Activated CD4-positive, alpha-beta T cell treated with anti-CD3 and anti-CD28 coated beads for 36 hours (primary cell): ENCODE measurements around the gene SDS. TPM values are rescaled to one million over a fixed set of nuclear protein-coding genes. Genes with fewer than 3 reads are reported as not detected.
"Not testable (repeated sequence)": the region's sequence is repeated elsewhere in the genome, so short reads cannot be mapped to it uniquely, and the experiment has no call there.

Experiments used
- ATAC-seq: fragments of 200-7000 bp; cut with Tn5 transposase; one replicate; pipeline ENCODE4 v1.10.0; 2021; ENCODE audit warnings: mild to moderate bottlenecking, moderate library complexity
- CTCF ChIA-PET: fragments of 350-600 bp; sonication (Branson Sonifier 250); formaldehyde crosslinking; loops from one replicate; lab custom pipeline; 2021; ENCODE audit warnings: antibody characterized with exemption; lab: Charles Lee
- POLR2A ChIA-PET: fragments of 350-600 bp; sonication (Branson Sonifier 250); formaldehyde crosslinking; loops from one replicate; lab custom pipeline; 2021; ENCODE audit warnings: antibody characterized with exemption, inconsistent platforms; lab: Charles Lee
- DNase-seq: peaks from one replicate; pipeline ENCODE4 v3.0.0-alpha.2; 2020
- H3K27ac Mint-ChIP-seq: one replicate; pipeline ENCODE4 v1.8.0; 2021; ENCODE audit warnings: mixed read lengths
- H3K27me3 Mint-ChIP-seq: one replicate; pipeline ENCODE4 v1.8.0; 2021; ENCODE audit warnings: mixed read lengths
- H3K36me3 Mint-ChIP-seq: one replicate; pipeline ENCODE4 v1.8.0; 2021; ENCODE audit warnings: low read depth, mixed read lengths
- H3K4me1 Mint-ChIP-seq: one replicate; pipeline ENCODE4 v1.8.0; 2021; ENCODE audit warnings: mixed read lengths
- H3K4me3 Mint-ChIP-seq: one replicate; pipeline ENCODE4 v1.8.0; 2021; ENCODE audit warnings: mild to moderate bottlenecking, moderate library complexity, mixed read lengths
- H3K9me3 Mint-ChIP-seq: one replicate; pipeline ENCODE4 v1.8.0; 2021; ENCODE audit warnings: low read depth, mixed read lengths
- intact Hi-C, 2 experiments: fragments of 100-400 bp; cut with DNase I in 1 of 2; cut with micrococcal nuclease in 1 of 2; formaldehyde crosslinking; loops; one replicate each; pipeline versions ENCODE4 v1.14.2 to v1.15.1; 2022 to 2024; cut with DNase I, micrococcal nuclease
- total RNA-seq, 2 experiments: library from RNA; stranded (reverse); gene quantifications; one replicate each; pipeline ENCODE4 v1.2.3, GENCODE V29; 2021

SDS gene
- total RNA-seq, 2 experiments from 2014 or later: not detected

- Mint-ChIP-seq H3K36me3 (no peaks in the 10 kb centered on the region), H3K4me1 (peaks cover 22% of the 10 kb centered on the region), H3K9me3 (no peaks in the 10 kb centered on the region), H3K4me3 (peak within 1 kb of the TSS; percentile 84), H3K27me3 (no peaks in the 10 kb centered on the region), H3K27ac (peak within 1 kb of the TSS; percentile 86)
- POLR2A ChIA-PET: interaction anchor here (0.7 kb wide), 1 partner anchor 64 kb away, joined by 3 read pairs; no protein-coding TSS in a partner anchor
- intact Hi-C loops: loop anchor here (1.0 to 2.0 kb wide), 7 partner anchors 23 to 604 kb away; partner anchors contain the start of genes SLC8B1 (in 2 of the 2), DDX54 (in 1 of the 2), OAS2 (in 1 of the 2) and RITA1 (in 1 of the 2)
- CTCF ChIA-PET: interaction anchor here (0.9 kb wide), 1 partner anchor 23 kb away, joined by 4 read pairs; the partner anchor contains the start of gene SLC8B1
- ATAC-seq (peak; percentile 98), DNase-seq (peak; percentile 98)
Observed at GRCh38 chr12:113358381-113359132, 45.1 kb downstream of the SDS start, which contains the start of gene PLBD2. Gene PLBD2, plus strand, starts transcription at chr12:113358587. Its CDS starts 14 bp downstream, at chr12:113358601.

GRCh38 chr12:113354192-113354591, 49.5 kb downstream of the SDS start:
- intact Hi-C loops, H3K27ac Mint-ChIP-seq, H3K27me3 Mint-ChIP-seq, ATAC-seq, H3K36me3 Mint-ChIP-seq, CTCF ChIA-PET, H3K4me1 Mint-ChIP-seq, H3K9me3 Mint-ChIP-seq, H3K4me3 Mint-ChIP-seq, POLR2A ChIA-PET, DNase-seq: not testable (repeated sequence)

GRCh38 chr12:113351089-113351488, 52.6 kb downstream of the SDS start:
- H3K27ac Mint-ChIP-seq: no peak overlapping the region
- H3K4me1 Mint-ChIP-seq: peaks cover 2% of the 10 kb centered on the region
- ATAC-seq (no peak), DNase-seq (no peak)
- CTCF ChIA-PET: interaction anchor here (1.0 kb wide), 1 partner anchor 179 kb away, joined by 5 read pairs; no protein-coding TSS in a partner anchor
- H3K27me3 Mint-ChIP-seq: peaks cover 4% of the 10 kb centered on the region
- no peaks in the 10 kb centered on the region for H3K9me3 Mint-ChIP-seq
- intact Hi-C loops: no loop called here
- POLR2A ChIA-PET: interaction anchor here (0.6 kb wide), 1 partner anchor 105 kb away, joined by 3 read pairs; no protein-coding TSS in a partner anchor
- no peak overlapping the region for H3K4me3 Mint-ChIP-seq
- H3K36me3 Mint-ChIP-seq: no peaks in the 10 kb centered on the region

GRCh38 chr12:113348849-113349536, 54.7 kb downstream of the SDS start:
- DNase-seq (no peak), ATAC-seq (no peak)
- POLR2A ChIA-PET: interaction anchor here (0.5 kb wide), 1 partner anchor 397 kb away, joined by 3 read pairs; no protein-coding TSS in a partner anchor
- Mint-ChIP-seq H3K9me3 (no peaks in the 10 kb centered on the region), H3K27me3 (peaks cover 4% of the 10 kb centered on the region), H3K4me3 (no peak overlapping the region), H3K36me3 (no peaks in the 10 kb centered on the region), H3K27ac (no peak overlapping the region), H3K4me1 (peaks cover 2% of the 10 kb centered on the region)
- CTCF ChIA-PET: interaction anchor here (1.2 kb wide), 1 partner anchor 196 kb away, joined by 3 read pairs; no protein-coding TSS in a partner anchor
- intact Hi-C loops: no loop called here

- Mint-ChIP-seq H3K4me1 (peaks cover 2% of the 10 kb centered on the region), H3K4me3 (no peak overlapping the region), H3K36me3 (no peaks in the 10 kb centered on the region), H3K27me3 (peaks cover 4% of the 10 kb centered on the region), H3K27ac (no peak overlapping the region), H3K9me3 (no peaks in the 10 kb centered on the region)
- intact Hi-C loops: no loop called here
- DNase-seq: no peak
- ChIA-PET CTCF (no interaction called here), POLR2A (no interaction called here)
- ATAC-seq: no peak
Observed at GRCh38 chr12:113347892-113348291, 55.8 kb downstream of the SDS start.

- ChIA-PET CTCF (no interaction called here), POLR2A (no interaction called here)
- Mint-ChIP-seq H3K27ac (no peak overlapping the region), H3K4me3 (no peak overlapping the region), H3K4me1 (peaks cover 2% of the 10 kb centered on the region), H3K36me3 (no peaks in the 10 kb centered on the region), H3K27me3 (peaks cover 4% of the 10 kb centered on the region), H3K9me3 (no peaks in the 10 kb centered on the region)
- intact Hi-C loops: no loop called here
- no peak for ATAC-seq
- no peak for DNase-seq
Observed at GRCh38 chr12:113347107-113347506, 56.6 kb downstream of the SDS start.

- no peaks in the 10 kb centered on the region for H3K9me3 Mint-ChIP-seq
Observed at GRCh38 chr12:113346353-113346752, 57.3 kb downstream of the SDS start.

GRCh38 chr12:113345318-113345717, 58.4 kb downstream of the SDS start:
- ChIA-PET CTCF (no interaction called here), POLR2A (no interaction called here)
- Mint-ChIP-seq H3K27me3 (peaks cover under 1% of the 10 kb centered on the region), H3K4me1 (no peaks in the 10 kb centered on the region), H3K36me3 (no peaks in the 10 kb centered on the region), H3K4me3 (no peak overlapping the region), H3K9me3 (no peaks in the 10 kb centered on the region), H3K27ac (no peak overlapping the region)
- ATAC-seq: no peak
- no peak for DNase-seq
- intact Hi-C loops: no loop called here

More at GRCh38 chr12:113346353-113346752, 57.3 kb downstream of the SDS start:
- ChIA-PET CTCF (no interaction called here), POLR2A (no interaction called here)
- Mint-ChIP-seq H3K27ac (no peak overlapping the region), H3K4me3 (no peak overlapping the region), H3K4me1 (peaks cover 2% of the 10 kb centered on the region), H3K36me3 (no peaks in the 10 kb centered on the region), H3K27me3 (peaks cover 4% of the 10 kb centered on the region)
- DNase-seq (no peak), ATAC-seq (no peak)
- intact Hi-C loops: no loop called here

Other genes starting within 250 kb of the SDS start
- 100 to 1,000 TPM; 118 to 132 TPM for gene DDX54, start 218.4 kb downstream of the SDS start, total RNA-seq
- gene RITA1, start 218.2 kb downstream of the SDS start, total RNA-seq: 10 to 100 TPM; 23.4 to 25.7 TPM
- gene TPCN1, start 182.4 kb downstream of the SDS start, total RNA-seq: 10 to 100 TPM; 35.5 to 37.0 TPM
- 10 to 100 TPM; 17.9 to 19.4 TPM for gene SLC8B1, start 68.8 kb downstream of the SDS start, total RNA-seq
- gene PLBD2, start 45.3 kb downstream of the SDS start, total RNA-seq: 10 to 100 TPM; 13.7 to 17.3 TPM
- 1 to 10 TPM; 1.5 to 3.9 TPM for gene SDSL, start 18.5 kb upstream of the SDS start, total RNA-seq
- not detected for gene LHX5, start 68.0 kb upstream of the SDS start, total RNA-seq